ENCODE data around the gene BAIAP3. TPM values are rescaled to one million over a fixed set of nuclear protein-coding genes. Genes with fewer than 3 reads are reported as not detected.
A peak's percentile ranks its signal among the peaks of the same experiment; 100 is the strongest.

The BAIAP3 gene
- total and polyA plus RNA-seq, 2 of the 8 experiments (the other 6 are each of a cell fraction or from before 2014, with no cell fraction given) = 2.9 to 6.8 TPM

DNA sequence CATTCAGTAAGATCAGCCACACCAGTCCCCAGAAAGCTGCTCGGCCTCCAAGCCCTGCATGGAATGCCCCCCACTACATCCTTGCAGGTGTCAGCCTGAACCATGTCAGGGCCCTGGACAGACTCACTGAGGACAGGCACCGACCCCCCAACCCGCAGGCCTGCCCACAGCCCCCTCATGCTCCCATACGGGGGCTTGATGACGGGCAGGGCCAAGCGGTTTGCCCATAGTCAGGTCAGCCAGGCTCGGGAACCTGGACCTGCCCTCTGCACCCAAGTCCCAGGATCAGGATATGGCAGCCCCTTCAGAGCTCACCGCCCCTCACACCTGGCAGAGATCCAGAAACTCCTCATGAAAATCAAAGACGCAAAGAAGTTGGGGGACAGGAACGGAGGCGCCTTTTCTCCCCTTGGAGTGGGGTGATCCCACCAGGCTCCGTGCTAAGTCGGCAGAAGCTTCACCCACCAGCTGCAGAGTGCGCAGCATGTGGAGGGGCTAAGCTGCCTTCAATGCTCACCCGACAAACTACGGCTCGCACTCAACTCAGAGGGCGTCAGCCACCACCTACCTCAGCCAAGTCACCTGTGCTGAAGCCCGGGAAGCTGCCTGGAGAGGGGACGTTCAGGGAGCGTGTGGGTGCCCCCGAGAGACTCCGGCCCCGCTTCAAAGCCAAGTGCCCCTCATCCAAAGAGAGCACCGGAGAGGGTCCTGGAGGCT is 44.8 kb downstream of the BAIAP3 start:
- Histone ChIP-seq H2AFZ (ENCODE audit: low read length) (no peak overlapping the region), H3K23ac (ENCODE audit: insufficient read length) (no peak overlapping the region), H3K18ac (ENCODE audit: extremely low read depth, low read length) (no peak overlapping the region; the same call in 1 of the 2 replicates), H2BK12ac (ENCODE audit: low read depth, low read length) (peak overlapping the region; percentile 12; the same call in 1 of the 2 replicates), H2BK5ac (ENCODE audit: low read depth, low read length) (0 out of 2 replicates have a peak overlapping the region, but pooled peaks have one; percentile 75), H2BK15ac (ENCODE audit: low read length) (no peak overlapping the region), H2BK120ac (replicated peaks; ENCODE audit: low read depth, low read length) (no peak overlapping the region), H3K4me2 (ENCODE audit: insufficient read depth in 1 of 2, low read depth in 2 of 2, low read length in 2 of 2) (peak overlapping the region; percentile 94 to 95), H3K36me3 (ENCODE audit: control insufficient read depth in 2 of 4, insufficient read depth in 4 of 4, low read length in 3 of 4) (peaks cover 0 to 6% (median 0%) of the 10 kb centered on the region in 4 experiments; a peak in 1 of 8 replicates), H3K27ac (ENCODE audit: low read depth, low read length) (no peak overlapping the region), H4K5ac (ENCODE audit: insufficient read length, low read depth, low read length) (no peak overlapping the region), H3K23me2 (ENCODE audit: low read depth, low read length) (peaks cover 12% of the 10 kb centered on the region), H2AK5ac (ENCODE audit: low read depth, low read length) (no peak overlapping the region), H3K56ac (replicated peaks; ENCODE audit: insufficient read length, low read depth, low read length) (no peak overlapping the region), H3K79me2 (ENCODE audit: control insufficient read depth in 1 of 2, insufficient read depth in 2 of 2, low read length in 2 of 2) (peaks cover 4 to 19% of the 10 kb centered on the region in 2 experiments; a peak in 2 of 4 replicates), H3K79me1 (ENCODE audit: low read depth, low read length) (peaks cover 9% of the 10 kb centered on the region), H3K9me3 (ENCODE audit: insufficient read depth in 2 of 2, low read depth in 1 of 2, low read length in 1 of 2) (no peaks in the 10 kb centered on the region), H3K14ac (ENCODE audit: insufficient read length) (no peak overlapping the region), H4K8ac (ENCODE audit: extremely low read depth, insufficient read depth, low read length) (peak overlapping the region; percentile 88), H3K4me1 (replicated peaks in 1 of 4; ENCODE audit: control insufficient read depth in 3 of 4, insufficient read depth in 4 of 4, low read length in 3 of 4) (peaks cover 0 to 16% (median 10%) of the 10 kb centered on the region in 4 experiments; a peak in 5 of 7 replicates), H3K4ac (replicated peaks; ENCODE audit: insufficient read length, low read depth, low read length) (no peak overlapping the region), H3K4me3 (ENCODE audit: extremely low read depth in 1 of 4, insufficient read depth in 2 of 4, low read depth in 3 of 4, low read length in 4 of 4) (peak overlapping the region; percentile 63 to 73 (median 70); a peak in 7 of 8 replicates), H4K91ac (replicated peaks; ENCODE audit: insufficient read length, low read length) (no peak overlapping the region), H3K9ac (replicated peaks in 1 of 4; ENCODE audit: extremely low read depth in 1 of 4, low read depth in 3 of 4, low read length in 3 of 4) (peak overlapping the region in 3 of 4 experiments; percentile 65 to 78 (median 66); a peak in 3 of 7 replicates), H3K27me3 (replicated peaks in 1 of 4; ENCODE audit: control insufficient read depth in 3 of 4, extremely low read depth in 1 of 4, insufficient read depth in 3 of 4, low read length in 3 of 4) (no peaks in the 10 kb centered on the region), H4K20me1 (replicated peaks in 1 of 2; ENCODE audit: control insufficient read depth in 1 of 2, insufficient read depth in 2 of 2, low read length in 2 of 2) (peaks cover 3 to 23% of the 10 kb centered on the region in 2 experiments), H2BK20ac (ENCODE audit: low read length) (no peak overlapping the region)
- TF ChIP-seq SAP30 (IDR thresholded peaks at IDR 0.05; ENCODE audit: insufficient read depth, insufficient replicate concordance, low read length) = no peak
- ChIA-PET CTCF (ENCODE audit: partially characterized antibody) (interaction anchor here (0.5 to 6.8 kb wide), 12 partner anchors 9 to 345 kb away, joined by 3 to 59 read pairs (median 3); no protein-coding TSS in a partner anchor), POLR2A (ENCODE audit: partially characterized antibody) (interaction anchor here (0.6 to 4.8 kb wide), 17 partner anchors 9 to 246 kb away, joined by 3 to 44 read pairs (median 4); partner anchors contain the start of genes BAIAP3 and TELO2)
- FAIRE-seq (no peak), DNase-seq (ENCODE audit: low read depth in 1 of 2, low spot score in 2 of 2) (no peak)
- 66% methylated on average over 19 of the region's 25 CpGs; no CpG with 5 or more reads in 1 of the 2 experiments for WGBS, 2 experiments (ENCODE audit: extremely low coverage in 1 of 2, insufficient coverage in 1 of 2, insufficient read length in 1 of 2, insufficient replicate concordance in 2 of 2, low coverage in 1 of 2, low lambda C conversion rate in 2 of 2, missing lambda C conversion rate in 1 of 2)
